Inferior parietal cortex (tissue), 1 donor: ENCODE data around the gene VIPR2.
"Not testable (repeated sequence)": the region's sequence is repeated elsewhere in the genome, so short reads cannot be mapped to it uniquely, and the experiment has no call there.

Experiments
- DNase-seq: peaks from one replicate; pipeline ENCODE4 v3.0.0-alpha.2; 2016; ENCODE audit errors: extremely low spot score

VIPR2 gene

GRCh38 chr7:159091480-159092475 lies 52.9 kb downstream of the VIPR2 start:
- DNase-seq = no peak

GRCh38 chr7:159091041-159091440 lies 53.6 kb downstream of the VIPR2 start:
- DNase-seq = no peak

GRCh38 chr7:159088016-159088865 lies 56.4 kb downstream of the VIPR2 start:
- no peak for DNase-seq

GRCh38 chr7:159086301-159086925 lies 58.3 kb downstream of the VIPR2 start:
- no peak for DNase-seq

- DNase-seq = no peak
These were observed 60.4 kb downstream of the VIPR2 start for GRCh38 chr7:159084069-159084801.

GRCh38 chr7:159083698-159084068 lies 61.0 kb downstream of the VIPR2 start:
- DNase-seq = no peak

- DNase-seq = no peak
These were observed 61.5 kb downstream of the VIPR2 start for GRCh38 chr7:159083001-159083697.

GRCh38 chr7:159082075-159082474 lies 62.6 kb downstream of the VIPR2 start:
- not testable (repeated sequence) for DNase-seq

- no peak for DNase-seq
These were observed 65.8 kb downstream of the VIPR2 start for GRCh38 chr7:159078911-159079270.

- DNase-seq = no peak
These were observed 66.3 kb downstream of the VIPR2 start for GRCh38 chr7:159078193-159078910.

- no peak for DNase-seq
These were observed 68.3 kb downstream of the VIPR2 start for GRCh38 chr7:159076333-159076732.

- DNase-seq = no peak
These were observed 69.0 kb downstream of the VIPR2 start for GRCh38 chr7:159075563-159076238.

GRCh38 chr7:159071260-159071659 lies 73.4 kb downstream of the VIPR2 start:
- DNase-seq = no peak

GRCh38 chr7:159070431-159071148 lies 74.1 kb downstream of the VIPR2 start:
- DNase-seq = no peak

- no peak for DNase-seq
These were observed 75.7 kb downstream of the VIPR2 start for GRCh38 chr7:159068893-159069448.

- no peak for DNase-seq
These were observed 76.2 kb downstream of the VIPR2 start for GRCh38 chr7:159068488-159068811.

- DNase-seq = no peak
These were observed 76.8 kb downstream of the VIPR2 start for GRCh38 chr7:159067576-159068487.
